Stimulated activated CD4-positive, alpha-beta T cell treated with anti-CD3 and anti-CD28 coated beads, Interleukin-2, amount 100 ng/mL, for 48 hours (primary cell): ENCODE results near the gene CRAT.

ENCODE experiments used
- DNase-seq, 2 donors: peaks; one replicate each; pipeline ENCODE4 v3.0.0-alpha.2; 2020

Gene CRAT

DNA sequence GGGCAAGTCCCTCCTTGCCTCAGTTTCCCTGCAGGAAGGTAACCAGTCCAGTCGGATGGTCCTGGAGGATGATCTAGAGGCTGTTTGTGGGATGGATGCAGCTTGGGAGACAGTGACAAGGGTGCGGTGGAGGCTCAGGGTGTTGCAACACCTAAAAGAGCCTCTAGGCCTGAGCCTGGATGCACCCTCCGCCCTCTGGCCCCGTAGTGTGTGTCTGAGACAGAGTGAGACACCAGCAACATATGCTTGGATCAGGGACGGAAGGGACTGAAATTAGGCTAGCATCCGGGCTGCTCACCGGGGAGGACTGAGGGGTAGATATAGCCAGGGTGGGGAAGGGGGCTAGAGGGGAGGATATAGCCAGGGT lies 1.1 kb downstream of the CRAT start:
- DNase-seq: peak in 1 of 2 donors; percentile 16

DNA sequence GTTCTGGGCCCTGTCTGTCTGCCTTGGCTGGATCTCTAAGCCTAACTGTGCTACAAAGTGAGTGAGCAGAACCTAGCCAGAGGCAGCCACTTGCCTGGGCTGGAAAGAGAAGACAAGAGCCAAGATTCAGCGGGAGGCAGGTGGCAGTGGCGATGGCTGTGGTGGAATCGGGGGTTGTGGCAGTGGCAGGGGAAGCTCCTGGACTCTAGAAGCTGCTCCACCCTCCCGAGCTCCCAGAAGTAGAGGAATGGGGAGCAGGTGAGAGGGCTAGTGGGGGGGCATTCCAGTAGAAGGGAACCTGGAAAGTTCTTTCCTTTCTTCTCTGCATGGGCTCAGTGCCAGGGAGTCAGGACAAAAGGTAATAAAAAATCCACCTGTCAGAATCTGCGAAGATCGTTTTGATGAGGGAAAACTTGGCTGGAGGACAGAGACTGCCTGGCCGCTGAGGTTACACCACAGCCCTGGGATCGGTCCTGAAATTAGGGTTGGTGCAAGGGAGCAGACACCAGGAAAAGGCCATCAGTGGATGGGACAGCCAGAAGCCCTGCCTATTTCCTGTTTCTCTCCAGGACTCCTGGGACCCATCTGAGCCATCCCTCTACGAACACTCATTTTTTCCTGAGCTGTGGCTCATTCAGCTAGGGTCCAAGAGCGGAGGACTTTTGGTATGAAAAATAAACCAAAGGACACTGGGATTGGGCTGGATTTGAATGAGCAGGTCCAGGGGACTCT lies 1.6 kb downstream of the CRAT start:
- DNase-seq: no peak

DNA sequence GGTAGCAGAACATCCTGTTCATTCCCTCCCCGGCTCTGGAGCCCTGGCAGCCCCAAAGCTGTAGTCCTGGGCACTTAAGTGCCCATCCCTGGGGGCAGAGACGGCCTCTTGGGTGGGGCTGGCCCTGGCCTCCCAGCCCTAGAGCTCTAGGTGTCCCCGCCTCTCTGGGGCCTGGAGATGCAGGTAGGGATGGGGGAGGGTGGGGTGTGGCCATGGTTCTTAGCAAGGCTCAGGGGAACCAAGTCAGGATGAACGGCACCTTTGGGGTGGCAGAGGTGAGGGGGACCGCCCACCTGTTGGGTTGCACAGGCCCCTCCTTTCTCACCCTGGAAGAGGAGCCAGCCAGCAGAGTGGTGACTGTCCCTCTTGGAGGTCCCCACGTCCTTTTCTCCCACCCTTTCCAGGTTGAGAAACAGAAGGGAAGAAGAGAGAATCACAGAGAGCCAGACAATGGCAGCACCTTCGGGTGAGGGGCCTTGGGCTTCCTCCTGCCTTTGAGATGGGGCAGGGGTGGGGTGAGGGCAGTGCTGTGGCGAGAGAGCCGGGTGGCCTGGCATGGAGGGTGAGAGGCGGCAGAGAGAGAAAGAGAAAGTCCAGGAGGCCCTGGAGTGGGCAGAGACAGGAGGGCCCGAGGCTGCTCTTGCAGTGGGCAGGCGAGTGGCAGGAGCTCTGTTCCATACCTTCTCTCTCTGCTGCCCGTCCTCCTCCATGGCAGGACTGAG lies 2.3 kb downstream of the CRAT start:
- DNase-seq: no peak

DNA sequence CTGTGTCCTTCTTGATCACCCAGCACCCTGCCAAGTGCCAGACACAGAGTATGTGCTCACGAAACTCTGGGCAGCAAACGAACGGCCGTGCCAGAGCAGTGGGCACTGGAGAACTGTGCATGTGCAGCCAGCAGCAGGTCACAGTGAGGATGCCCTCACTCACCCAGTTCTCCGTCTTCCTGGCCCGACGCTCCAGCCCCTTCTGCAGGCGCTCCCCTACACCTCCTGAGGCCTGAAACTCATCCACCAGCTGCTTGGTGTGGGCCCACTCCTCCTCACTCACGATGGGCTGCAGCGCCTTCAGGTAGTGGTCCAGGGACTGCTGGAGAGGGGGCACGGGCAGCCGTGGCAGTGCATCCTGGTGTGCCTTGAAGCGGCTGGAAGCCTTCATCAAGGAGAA lies 2.9 kb downstream of the CRAT start:
- no peak for DNase-seq

DNA sequence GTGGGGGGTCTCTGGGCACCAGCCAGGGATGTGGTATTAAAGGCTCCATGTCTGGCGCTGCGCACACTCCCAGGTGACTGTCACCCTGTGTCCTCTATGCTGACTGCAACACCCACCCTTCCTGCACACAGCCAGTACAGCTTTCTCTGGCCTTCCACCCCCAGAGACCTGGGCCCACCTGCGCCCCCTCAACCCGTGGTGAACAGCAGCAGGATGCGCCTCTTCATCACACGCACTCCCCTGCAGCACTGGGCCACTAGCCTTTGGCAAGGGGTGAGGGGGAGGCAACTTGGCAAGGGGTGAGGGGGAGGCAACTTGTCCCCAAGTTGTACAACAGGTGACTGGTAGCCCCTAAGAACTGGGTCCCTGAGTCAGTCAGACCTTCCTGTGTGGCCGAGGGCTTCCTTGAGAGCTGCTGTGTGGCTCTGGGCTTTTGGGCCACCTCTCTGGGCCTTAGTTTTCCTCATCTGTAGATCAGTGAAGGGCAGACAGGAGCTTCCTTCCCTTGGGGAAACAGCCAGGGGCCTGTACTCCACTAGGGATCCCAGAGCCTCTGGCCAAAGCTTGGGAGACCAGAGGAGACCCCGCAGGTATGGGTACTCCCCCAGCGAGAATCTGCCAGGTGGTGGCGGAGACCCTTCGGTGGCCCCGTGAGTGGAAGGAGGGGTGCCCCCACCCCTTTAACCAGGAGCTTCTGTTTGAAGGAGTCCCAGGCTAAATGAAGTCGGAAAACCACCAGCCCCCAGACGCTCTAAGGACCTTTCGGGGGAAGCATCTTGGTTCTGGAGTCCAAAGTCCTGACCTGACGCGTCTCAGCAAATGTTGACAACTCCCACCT lies 4.5 kb downstream of the CRAT start:
- DNase-seq: no peak

DNA sequence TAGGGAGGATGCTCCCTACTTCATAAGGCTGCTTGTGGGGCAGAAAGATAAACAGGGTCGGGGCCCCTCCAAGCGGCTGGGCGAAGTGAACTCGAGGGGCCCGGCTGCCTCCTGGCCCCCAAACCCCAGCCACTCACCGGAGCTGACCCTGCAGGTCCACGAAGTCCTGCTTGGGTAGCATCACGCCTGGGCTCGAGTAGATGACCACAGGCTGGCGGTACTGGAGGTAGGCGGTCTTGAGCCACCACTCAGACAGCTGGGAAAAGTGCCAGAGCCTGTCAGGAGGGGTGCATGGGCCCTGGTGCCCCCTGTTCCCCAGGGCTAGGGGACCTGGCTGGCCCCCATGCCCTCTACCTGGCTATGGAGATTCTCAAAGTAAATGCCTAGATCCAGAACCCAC lies 6.5 kb downstream of the CRAT start:
- DNase-seq: no peak

DNA sequence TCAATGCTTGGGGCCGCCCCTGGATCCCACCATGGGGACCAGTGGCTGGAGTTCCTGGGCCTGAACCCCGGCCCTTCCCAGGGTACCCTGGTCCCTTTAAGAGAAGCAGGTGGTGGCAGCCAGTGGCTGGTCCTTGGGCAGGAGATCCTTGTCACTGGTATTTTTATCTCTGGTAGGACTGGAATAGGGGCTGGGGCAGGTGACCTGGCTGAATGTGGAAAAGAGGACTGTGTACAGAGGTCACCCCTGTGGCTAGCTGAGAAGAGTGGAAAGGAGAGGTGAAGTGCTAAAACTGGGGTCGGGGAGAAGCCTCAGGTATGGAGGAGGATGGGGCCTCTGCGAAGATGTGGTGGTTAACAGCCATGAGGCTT lies 7.0 kb downstream of the CRAT start:
- DNase-seq: no peak

DNA sequence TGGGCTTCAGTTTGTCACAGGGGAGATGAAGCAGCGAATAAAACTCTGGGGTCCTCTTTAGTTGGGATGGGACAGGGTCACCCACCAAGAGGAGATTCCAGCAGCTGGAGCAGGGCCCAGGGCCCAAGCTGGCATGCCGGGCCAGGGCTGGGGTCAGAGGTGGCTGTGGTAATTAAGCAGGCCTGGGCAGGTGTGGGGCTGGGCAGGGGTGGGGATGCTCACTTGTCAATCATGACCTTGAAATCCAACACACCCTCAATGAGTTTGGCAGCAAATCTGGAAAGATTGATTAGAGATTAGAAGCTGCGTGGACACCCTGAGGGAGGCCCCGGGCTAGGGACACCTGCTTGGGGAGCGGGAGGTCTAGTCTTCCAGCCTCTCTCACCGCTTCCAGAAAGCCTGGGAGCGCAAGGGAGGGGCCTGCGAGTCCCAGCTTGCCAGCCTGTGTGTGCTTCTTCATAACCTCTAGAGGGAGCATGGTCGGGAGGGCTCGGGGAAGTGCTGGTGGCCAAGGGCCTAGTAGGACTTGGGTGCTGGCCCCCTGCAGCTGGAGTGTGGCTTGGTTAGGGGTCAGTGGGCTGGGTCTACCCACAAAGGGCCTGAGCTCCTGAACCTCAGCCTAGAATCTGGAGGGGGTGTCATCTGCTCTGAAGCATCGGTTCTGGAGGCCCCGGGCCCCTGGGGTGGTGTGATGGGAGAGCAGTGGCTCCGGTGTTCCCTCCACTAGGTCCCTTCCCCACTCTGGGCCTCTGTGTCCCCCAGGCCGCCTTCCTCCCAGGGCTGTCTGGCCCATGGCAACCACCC lies 7.6 kb downstream of the CRAT start:
- no peak for DNase-seq

DNA sequence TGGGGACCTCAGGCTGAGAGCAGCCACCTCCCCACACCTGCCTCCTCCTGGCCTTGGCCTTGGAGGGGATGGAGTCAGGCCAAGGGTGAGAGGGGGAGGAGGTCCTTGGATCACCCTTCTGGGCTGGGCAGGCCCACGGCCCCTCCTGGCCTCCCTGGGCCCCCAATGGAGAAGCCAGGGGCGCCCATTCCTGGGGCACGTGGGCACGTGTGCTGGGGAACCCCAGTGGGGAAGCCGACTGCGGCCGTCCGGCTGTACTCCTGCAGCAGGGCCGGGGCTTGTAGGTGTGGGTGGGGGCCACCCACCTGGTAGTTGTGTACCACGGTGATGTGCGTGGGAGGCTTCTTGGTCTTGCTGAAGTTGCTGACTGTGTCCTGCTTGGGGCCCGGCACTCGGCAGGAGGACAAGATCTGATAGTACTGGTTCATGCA lies 8.5 kb downstream of the CRAT start:
- DNase-seq: no peak

DNA sequence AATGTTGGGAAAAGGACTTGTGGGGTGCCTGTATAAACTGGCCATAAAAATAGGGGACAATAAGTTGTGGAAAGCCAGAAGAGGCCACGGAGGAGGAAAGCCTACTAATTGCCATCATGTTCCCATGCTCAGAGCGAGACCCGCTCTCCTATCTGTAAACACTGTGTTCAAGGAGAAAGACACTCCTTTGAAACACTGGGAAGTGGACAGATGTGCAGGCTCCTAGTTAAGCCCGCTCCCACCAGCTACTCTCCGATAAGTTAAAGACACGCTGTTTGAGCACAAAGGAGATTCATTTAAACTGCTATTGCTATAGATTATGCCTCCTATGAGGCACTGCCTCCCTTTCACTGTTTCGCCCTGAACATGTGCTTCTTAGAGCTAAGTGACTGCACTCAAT lies 9.3 kb downstream of the CRAT start:
- no peak for DNase-seq

DNA sequence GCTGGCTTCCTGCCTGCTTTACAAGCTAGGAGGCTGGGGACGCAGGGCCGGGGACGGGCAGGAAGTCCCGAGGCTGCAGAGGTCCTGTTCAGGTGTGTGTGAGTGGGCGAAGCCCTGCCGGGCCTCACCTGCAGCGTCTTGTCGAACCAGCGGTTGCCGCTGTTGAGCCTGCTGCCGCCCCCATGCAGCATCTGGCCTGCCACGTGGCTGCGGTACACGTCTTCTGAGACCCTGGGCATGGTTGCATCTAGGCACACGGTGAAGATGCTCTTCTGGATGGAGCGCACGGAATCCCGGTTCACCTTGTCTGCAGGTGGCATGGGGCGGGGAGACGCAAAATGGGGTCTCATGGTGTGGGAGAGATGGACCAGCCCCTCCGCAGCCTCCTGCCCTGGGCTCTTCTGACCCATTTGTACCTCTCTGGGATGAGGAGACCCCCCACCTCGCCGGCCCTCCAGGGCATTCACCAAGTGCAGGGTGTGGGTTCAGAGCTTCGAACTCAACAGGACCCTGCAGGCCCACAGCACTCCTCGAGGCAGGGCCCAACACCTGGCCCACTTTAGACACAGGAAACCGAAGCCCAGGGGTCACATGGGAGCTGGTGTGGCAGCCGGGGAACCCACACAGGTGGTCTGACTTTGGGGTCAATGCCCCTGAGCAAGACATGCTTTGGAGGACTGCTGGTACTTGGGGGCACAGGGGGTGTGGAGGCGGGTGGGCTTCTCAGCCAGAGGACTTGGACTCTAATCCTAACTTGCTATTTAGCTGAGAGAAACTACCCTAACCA lies 10.0 kb downstream of the CRAT start:
- no peak for DNase-seq

DNA sequence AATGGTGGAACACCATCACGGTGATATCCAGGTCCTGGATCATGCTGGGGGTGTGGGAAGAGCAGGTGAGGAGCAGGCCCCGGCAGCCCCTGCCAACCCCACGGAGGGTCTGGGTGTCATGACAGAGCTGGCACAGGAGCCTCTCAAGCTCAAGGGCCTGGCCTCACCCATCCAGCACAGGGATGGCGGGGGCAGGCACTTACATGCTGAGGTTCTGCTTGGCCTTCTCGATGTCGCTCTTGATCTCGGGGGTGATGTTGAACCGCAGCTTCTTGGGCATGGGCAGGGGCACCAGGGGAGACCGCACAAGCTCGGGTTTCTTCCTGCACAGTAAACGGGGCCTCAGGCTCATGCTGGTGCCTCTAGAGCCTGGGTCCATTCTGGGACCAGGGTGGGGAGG lies 12.3 kb downstream of the CRAT start:
- no peak for DNase-seq

DNA sequence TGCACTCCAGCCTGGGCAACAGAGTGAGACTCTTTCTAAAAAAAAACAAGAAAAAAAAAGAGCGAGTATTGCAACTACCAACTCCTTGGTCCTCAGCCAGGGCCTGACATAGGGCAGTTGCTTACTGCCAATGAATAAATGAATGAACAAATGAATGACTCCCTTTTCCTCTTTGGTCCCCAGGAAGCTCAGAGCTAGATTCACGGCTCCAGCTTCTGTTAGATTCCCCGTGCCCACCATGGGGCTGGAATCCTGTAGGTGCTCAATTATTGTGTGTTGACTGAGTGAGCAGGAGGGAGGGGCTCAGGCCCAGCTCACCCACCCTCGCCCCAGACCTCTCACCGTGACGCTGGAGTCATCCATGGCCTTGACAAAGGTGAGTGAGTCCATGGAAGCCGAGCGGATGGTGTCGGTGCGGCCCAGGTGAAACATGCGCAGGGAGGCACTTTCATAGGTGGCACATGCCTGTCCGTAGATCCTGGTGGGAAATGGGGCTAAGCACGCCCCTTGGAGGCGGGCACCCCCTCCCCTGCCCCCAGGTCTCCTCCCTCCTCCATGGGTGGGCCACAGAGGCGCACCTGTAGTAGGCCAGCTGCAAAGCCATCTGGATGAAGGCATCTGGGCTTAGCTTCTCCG lies 12.8 kb downstream of the CRAT start:
- DNase-seq: no peak

DNA sequence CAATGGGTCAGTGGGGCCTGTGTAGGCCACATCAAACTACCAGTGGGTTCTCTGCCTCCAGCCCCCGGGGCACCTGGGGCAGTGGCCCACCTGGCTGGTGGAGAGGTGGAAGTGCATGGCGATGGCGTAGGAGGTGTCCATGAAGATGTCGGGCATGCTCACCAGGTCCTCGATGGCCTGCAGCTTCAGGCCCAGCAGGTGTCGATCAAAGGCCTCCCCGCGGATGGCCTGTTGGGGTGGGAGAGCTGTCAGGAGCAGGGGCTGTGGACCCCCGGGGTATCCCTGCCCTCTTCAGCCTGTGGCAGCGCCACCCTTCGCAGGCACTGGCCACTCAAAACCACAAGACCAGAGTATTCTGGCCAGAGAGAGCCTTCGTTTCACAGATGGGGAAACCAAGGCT lies 14.7 kb downstream of the CRAT start:
- DNase-seq: no peak

DNA sequence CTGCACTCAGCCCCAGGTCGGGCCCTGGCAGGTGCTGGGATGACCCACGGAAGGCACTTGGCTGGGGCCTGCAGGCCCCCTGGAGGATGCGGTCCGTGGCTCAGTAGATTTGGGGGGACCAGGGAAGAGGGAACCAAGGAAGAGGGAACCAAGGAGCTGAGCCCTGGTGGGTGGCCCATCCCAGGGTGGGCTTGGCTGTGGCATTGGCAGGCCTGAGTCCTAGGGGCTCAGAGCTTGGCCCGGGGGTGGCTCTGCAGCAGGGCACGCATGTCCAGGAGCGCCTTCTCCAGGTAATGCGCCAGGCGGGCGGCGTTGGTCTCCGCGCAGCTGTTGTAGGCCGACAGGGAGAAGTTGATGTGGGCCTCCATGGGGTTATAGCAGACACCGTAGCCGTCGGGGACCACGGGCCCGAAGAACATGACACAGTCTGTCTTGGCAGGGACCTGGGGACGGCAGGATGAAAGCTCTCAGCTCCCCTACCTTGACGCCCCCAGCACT lies 15.4 kb downstream of the CRAT start:
- no peak for DNase-seq

DNA sequence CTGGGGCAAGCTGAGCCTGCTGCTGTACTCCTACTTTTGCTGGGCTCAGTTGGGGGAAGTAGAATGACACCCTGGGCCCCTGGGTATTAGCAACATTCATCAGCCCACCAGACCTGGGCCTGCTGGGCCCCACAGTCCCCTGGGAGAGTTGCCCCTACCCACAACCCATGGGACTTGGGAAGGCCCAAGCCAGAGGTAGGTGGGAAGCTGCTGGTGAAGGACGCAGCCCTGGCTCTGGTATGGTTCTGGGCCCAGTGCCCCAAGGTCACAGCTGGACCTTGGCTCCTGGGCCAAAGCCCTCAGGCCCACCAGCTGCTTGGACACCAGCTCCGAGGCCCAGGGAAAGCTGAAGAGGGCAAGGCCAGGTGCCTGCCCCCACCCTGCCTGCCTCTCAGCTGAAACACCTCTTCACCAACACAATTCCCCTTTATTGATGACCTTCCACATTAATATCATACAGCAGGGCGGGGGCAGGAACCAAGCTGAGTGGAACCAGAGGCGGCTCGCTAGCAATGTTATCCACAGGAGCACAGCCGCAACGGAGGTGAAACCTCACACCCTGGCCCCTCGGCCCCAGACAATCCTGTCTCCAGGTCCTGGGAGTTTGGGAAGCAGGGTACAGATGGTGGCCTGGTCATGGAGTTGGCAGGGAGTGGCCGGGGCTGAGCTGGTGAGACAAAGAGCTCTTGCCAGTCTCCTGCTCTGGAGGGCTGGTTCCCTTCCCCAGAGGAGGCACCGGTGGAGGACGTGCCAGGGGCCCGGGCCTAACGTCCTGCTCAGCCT lies 16.0 kb downstream of the CRAT start:
- DNase-seq: no peak

DNA sequence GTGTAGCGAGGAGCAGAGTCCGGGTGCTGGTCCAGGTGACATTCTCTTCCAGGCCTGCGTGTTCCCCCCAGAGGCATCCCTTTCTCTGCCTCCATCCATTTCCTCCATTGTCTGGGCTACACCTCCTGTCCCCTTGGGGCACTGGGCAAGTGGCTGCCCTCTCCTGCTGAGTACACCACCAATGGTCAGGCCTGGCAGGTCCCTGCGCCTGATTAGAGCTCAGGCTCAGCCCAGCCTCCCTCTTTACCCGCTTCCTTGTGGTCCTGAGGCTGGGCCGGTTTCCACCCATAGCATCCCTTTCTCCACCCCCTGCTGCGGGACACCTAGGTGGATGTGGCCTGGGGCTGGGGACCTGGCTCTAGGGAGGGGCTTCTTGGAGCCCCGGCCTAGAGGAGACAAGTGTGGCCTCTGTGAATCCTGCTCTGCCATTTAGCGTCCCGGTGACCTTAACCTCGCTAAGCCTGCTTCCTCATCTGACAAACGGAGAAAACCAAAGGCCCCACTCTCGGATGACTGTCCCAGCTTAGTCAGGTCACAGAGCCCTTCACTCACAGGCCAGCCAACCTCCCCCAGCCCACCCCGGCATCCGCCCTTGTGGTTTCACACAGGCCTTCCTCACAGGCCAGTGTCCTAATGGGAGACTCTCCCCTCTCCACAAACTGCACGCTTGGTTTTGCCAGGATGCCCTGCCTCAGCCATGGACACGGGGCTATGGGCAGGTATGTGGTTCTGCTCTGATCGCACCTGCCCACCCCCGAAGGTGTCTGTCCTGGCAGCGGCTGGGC lies 16.8 kb downstream of the CRAT start:
- no peak for DNase-seq

DNA sequence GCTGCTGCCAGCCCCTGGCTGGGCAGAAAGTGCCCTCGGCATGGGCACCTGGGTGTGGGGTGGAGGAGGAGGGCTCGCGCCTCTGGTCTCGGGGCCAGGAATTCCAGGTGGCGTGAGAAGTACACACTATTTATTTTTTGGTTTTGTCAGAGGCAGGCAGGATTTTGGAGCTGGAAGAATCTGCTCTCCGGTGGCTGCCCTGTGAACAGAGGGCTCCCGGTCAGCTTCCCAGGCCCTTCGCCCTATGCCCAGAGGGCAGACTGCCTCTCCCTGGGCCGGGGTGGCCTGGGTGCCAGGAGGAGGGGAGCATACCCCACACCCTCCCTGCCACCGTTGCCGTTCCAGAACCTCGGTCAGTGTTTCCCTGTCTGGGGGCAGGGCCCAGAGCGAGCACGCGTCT lies 21.3 kb downstream of the CRAT start:
- DNase-seq: no peak

DNA sequence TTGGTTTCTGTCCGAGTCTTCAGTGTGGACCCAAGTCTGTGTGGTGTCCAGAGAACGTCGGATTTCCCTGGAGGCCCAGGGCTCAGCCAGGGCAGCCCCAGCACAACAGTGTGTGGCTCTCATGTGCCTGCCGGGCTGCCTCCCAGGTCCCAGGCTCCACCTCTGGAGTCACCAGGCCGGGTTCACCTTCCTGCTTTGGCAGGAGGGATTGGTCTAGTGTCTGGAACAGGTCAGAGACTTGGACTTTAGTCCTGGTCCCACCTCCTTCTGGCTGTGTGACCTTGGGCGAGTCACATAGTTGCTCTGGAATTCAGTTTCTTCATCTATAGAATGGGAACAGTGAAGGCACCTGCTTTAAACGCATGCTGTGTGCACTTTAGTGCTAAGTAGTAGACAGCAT lies 26.5 kb downstream of the CRAT start:
- no peak for DNase-seq

DNA sequence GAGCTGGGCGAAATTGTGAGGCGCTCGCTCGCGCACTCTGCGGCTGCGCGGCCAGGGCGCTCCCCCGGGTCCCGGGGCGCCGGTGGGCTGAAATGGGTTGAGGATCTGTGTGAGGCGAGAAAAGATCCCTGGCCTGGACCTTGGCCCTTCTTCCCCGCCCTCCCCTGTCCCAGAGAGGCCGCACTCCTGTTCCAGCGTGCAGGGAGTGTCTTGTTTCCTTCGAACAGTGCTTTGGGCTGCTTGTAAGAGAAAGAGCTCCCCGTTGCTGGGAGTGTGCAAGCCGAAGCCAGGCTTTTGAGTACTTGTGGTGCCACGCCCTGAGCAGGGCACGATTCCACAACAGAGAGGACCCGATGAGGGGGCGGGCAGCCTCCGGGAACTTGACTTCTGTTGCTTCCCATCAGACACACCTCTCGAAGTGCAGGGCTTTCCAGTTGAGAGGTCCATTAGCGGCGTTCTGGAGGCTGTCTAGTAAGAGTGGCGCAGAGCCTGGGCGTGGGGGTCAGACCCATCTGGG lies 29.1 kb downstream of the CRAT start:
- peak in 1 of 2 donors; percentile 11 for DNase-seq
